Measurements from ENCODE around the gene LRRD1. TPM values are rescaled to one million over a fixed set of nuclear protein-coding genes. Genes with fewer than 3 reads are reported as not detected.

The LRRD1 gene
- total and polyA plus RNA-seq, 2 of the 13 experiments (the other 11 are each of a cell fraction or from before 2014, with no cell fraction given), result 0.03 TPM; not detected in 1

- TF ChIP-seq IKZF1 (IDR thresholded peaks at IDR 0.05) (no peak), MAFK (conservative IDR thresholded peaks at IDR 0.05 in 1 of 2, IDR thresholded peaks at IDR 0.05 in 1 of 2; ENCODE audit: low read length in 2 of 2) (no peak), GATAD2A (CRISPR knock-in tag; IDR thresholded peaks at IDR 0.05) (no peak), ZMAT3 (CRISPR knock-in tag; conservative IDR thresholded peaks at IDR 0.05) (peak; percentile 90; the same call in 1 of the 2 replicates), ZNF136 (CRISPR knock-in tag; IDR thresholded peaks at IDR 0.05; ENCODE audit: low read depth) (peak; percentile 38; the same call in 1 of the 2 replicates), CAMTA2 (CRISPR knock-in tag; IDR thresholded peaks at IDR 0.05; ENCODE audit: borderline replicate concordance) (no peak; the same call in 1 of the 2 replicates), SNAPC5 (CRISPR knock-in tag; IDR thresholded peaks at IDR 0.05; ENCODE audit: borderline replicate concordance) (no peak), TAF15 (IDR thresholded peaks at IDR 0.05; ENCODE audit: low read depth, low read length, poor library complexity, severe bottlenecking) (peak; percentile 59), MYC (CRISPR knock-in tag; IDR thresholded peaks at IDR 0.05; ENCODE audit: borderline replicate concordance) (peak; percentile 76), RCOR2 (CRISPR knock-in tag; IDR thresholded peaks at IDR 0.05) (no peak), ZNF598 (CRISPR knock-in tag; IDR thresholded peaks at IDR 0.05; ENCODE audit: borderline replicate concordance) (0 out of 2 replicates have a peak, but pooled peaks have one; percentile 23), MLXIP (CRISPR knock-in tag; IDR thresholded peaks at IDR 0.05; ENCODE audit: borderline replicate concordance) (no peak), STAT5B (CRISPR knock-in tag; IDR thresholded peaks at IDR 0.05) (no peak), MYNN (CRISPR knock-in tag; IDR thresholded peaks at IDR 0.05; ENCODE audit: low read depth) (no peak), HHEX (CRISPR knock-in tag; IDR thresholded peaks at IDR 0.05) (peak; percentile 11; the same call in 1 of the 2 replicates), ZHX1 (CRISPR knock-in tag; IDR thresholded peaks at IDR 0.05; ENCODE audit: low read depth) (0 out of 2 replicates have a peak, but pooled peaks have one; percentile 89), MYPOP (CRISPR knock-in tag; IDR thresholded peaks at IDR 0.05) (peak; percentile 97), E2F1 (CRISPR knock-in tag; IDR thresholded peaks at IDR 0.05) (peak; percentile 80), ZNF781 (CRISPR knock-in tag; IDR thresholded peaks at IDR 0.05; ENCODE audit: borderline replicate concordance, not compliant biosample characterization) (peak; percentile 93), ZFP36L1 (CRISPR knock-in tag; IDR thresholded peaks at IDR 0.05) (no peak), ATF3 (CRISPR knock-in tag; IDR thresholded peaks at IDR 0.05) (no peak)
Measured at GRCh38 chr7:92134271-92135051, 44.5 kb downstream of the LRRD1 start, which contains the start of gene CYP51A1 (continued).

Data from HepG2 (cell line).